Omental fat pad (tissue), 4 donors: ENCODE data around the gene ARIH1. TPM values are rescaled to one million over a fixed set of nuclear protein-coding genes. Genes with fewer than 3 reads are reported as not detected.

ENCODE experiments used
- ATAC-seq: fragments of 150-250 bp; one replicate; pipeline ENCODE4 v1.9.1; 2016; ENCODE audit warnings: mild to moderate bottlenecking, moderate library complexity; ENCODE audit not compliant: low FRiP score
- DNase-seq: peaks from one replicate; pipeline ENCODE4 v3.0.0-alpha.2; 2019; ENCODE audit warnings: low spot score
- total RNA-seq, 4 donors: library from RNA; depleted of rRNA; stranded (reverse); fragments of >200 nt; gene quantifications; one replicate each; pipeline ENCODE4 v1.1.0, GENCODE V29; 2016
- TF ChIP-seq, protein P1 (sequence below), 3 donors: fragments of 450-650 bp; IDR thresholded peaks; one replicate each; pipeline ENCODE4 v1.5.1; 2016 to 2017; ENCODE audit warnings: antibody characterized with exemption in 3 of 3, mild to moderate bottlenecking in 3 of 3, moderate library complexity in 2 of 3

The ARIH1 gene
- total RNA-seq, 4 donors from 2014 or later, result 45.4 to 84.2 (median 63.2) TPM

- no peak for DNase-seq
- no peak for ATAC-seq
- TF ChIP-seq, protein P1, sequence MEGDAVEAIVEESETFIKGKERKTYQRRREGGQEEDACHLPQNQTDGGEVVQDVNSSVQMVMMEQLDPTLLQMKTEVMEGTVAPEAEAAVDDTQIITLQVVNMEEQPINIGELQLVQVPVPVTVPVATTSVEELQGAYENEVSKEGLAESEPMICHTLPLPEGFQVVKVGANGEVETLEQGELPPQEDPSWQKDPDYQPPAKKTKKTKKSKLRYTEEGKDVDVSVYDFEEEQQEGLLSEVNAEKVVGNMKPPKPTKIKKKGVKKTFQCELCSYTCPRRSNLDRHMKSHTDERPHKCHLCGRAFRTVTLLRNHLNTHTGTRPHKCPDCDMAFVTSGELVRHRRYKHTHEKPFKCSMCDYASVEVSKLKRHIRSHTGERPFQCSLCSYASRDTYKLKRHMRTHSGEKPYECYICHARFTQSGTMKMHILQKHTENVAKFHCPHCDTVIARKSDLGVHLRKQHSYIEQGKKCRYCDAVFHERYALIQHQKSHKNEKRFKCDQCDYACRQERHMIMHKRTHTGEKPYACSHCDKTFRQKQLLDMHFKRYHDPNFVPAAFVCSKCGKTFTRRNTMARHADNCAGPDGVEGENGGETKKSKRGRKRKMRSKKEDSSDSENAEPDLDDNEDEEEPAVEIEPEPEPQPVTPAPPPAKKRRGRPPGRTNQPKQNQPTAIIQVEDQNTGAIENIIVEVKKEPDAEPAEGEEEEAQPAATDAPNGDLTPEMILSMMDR (IDR thresholded peaks at IDR 0.05), result no peak
Observed at GRCh38 chr15:72538931-72539330, 64.8 kb downstream of the ARIH1 start.

DNA sequence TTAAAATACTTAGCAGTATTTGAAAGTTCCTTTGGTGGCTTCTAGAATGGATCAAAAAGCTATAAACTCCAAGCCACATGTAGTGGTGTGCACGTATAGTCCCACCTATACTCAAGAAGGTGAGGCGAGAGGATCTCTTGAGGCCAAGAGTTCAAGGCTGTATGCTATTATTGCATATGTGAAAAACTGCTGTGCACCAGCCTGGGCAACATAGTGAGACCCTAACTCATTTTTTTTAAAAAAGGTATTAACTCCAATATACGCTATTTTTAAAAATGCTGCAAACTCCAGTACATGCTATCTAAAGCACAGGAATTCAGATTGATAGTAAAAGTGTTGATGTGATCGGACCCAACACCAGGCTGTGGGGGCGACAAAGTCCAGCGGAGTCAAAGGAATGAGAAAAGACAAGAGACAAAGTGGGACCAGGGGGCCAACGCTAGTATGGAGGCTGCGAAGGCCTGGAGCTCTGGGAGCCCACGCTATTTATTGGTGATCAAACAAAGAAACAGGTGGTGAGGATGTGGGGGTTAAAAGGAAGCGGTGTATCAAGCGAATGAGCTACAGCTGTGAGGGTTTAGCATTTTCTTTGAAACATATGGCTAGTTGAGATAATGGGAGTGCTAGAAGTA, 66.6 kb downstream of the ARIH1 start:
- no peak for DNase-seq
- no peak for ATAC-seq
- TF ChIP-seq, protein P1 (IDR thresholded peaks at IDR 0.05), result no peak

GRCh38 chr15:72541674-72542073, 67.5 kb downstream of the ARIH1 start:
- DNase-seq (no peak), ATAC-seq (no peak)
- TF ChIP-seq, protein P1 (IDR thresholded peaks at IDR 0.05), result no peak

DNA sequence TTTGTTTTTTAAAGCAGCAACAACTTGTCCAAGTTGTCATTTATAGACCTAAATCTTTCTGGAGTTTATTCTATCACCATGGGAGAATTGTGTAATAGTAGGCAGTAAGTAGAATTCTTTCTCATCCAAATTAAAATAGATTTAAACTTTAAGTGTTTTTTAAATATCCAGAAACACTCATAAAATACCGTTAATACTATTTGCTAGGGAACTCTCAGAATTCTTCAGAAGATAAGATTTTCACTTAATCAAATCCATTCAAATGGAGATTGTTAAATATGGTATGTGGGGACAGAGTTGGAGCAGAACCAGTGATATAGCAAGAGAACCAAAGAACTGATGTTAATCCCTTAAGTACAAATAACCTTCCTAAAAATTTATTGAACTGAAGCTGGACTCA, 71.0 kb downstream of the ARIH1 start:
- ATAC-seq (no peak), DNase-seq (no peak)
- TF ChIP-seq, protein P1 (IDR thresholded peaks at IDR 0.05), result no peak

DNA sequence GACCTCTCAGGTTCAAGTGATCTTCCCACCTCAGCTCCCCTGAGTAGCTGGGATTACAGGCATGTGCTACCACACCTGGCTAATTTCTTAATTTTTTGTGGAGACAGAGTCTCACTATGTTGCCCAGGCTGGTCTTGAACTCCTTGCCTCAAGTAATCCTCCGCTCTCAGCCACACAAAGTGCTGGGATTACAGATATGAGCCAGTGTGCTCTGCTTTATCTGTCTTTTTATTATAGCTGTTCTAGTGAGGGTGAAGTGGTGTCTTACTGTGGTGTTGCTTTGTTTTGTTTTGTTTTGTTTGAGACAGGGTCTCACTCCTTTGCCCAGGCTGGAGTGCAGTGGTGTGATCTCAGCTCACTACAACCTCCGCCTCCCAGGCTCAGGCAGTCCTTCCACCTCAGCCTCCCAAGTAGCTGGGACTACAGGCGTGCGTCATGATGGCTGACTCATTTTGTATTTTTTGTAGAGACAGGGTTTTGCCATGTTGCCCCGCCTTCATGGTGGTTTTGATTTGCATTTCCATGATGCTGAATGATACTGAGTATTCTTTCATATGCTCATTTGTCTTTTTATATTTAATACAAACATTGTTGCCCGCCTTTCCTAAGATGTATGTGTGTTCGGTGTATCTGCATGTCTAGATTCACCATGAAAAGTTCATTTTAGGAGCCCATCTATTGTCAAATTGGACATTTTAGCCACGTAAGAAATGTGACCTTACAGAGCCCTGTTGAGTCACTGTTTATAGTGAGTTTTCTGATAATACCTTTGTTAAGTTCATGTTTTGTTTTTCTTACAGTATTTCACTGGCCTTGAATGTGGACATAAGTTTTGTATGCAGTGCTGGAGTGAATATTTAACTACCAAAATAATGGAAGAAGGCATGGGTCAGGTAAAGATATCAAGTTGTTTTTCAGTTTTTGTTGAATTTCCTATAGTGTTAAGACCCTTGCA, 80.6 kb downstream of the ARIH1 start:
- TF ChIP-seq, protein P1 (IDR thresholded peaks at IDR 0.05), result no peak

DNA sequence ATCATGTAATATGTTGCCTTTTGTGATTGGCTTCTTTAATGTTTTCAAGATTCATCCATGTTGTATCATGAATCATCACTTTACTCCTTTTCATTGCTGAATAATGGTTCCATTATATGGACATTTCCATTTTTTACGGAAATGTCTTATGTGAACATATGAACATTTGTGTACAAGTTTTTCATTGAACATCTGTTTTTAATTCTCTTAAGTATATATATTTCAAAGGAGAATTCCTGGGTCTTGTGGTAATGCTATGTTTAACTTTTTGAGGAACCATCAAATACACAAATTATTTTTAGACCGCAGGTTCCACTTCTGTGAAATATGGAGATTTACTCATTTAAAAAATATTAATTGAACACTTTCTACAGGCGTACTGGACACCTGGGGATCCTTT, 85.7 kb downstream of the ARIH1 start:
- TF ChIP-seq, protein P1 (IDR thresholded peaks at IDR 0.05), result no peak
- ATAC-seq (no peak), DNase-seq (no peak)

More for the DNA sequence above, 80.6 kb downstream of the ARIH1 start:
- ATAC-seq (no peak), DNase-seq (no peak)
